HS-27A (cell line): Measurements from ENCODE around the gene RIT1.
A peak's percentile ranks its signal among the peaks of the same experiment; 100 is the strongest.

Experiments
- DNase-seq: peaks from one replicate; pipeline ENCODE4 v3.0.0-alpha.2; 2012; ENCODE audit warnings: low read depth, missing footprints

Gene RIT1

GRCh38 chr1:155911156-155912055, at the start of gene RIT1:
Gene RIT1 (minus strand): TSS chr1:155911349. CDS start chr1:155910761, 588 bp downstream.
- no peak for DNase-seq

DNA sequence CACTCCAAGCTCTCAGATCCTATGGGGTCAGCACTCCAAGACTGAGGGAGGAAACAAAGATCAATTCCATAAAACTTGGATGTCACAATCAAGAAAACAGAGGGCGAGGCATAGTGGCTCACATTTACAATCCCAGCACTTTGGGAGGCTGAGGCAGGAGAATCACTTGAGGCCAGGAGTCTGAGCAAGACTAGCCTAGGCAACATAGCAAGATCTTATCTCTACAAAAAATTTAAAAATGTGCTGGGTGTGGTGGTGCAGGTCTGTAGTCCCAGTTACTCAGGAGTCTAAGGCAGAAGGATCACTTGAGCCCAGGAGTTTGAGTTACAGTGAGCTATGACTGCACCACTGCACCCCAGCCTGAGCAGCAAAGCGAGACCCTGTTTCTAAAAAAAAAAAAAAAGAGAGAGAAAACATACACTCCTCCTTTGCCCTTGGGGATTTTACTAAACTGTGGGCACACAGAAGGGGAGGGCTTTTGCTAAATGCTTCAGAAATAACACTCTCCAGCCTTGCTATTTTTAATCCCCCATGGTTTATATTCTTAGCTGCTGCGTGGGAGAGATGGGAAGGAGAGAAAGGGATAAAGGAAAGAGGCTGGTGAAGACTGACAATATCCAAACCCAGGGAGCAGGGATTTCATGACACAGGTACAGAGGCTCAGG, 49.1 kb upstream of the RIT1 start:
- DNase-seq, result no peak

DNA sequence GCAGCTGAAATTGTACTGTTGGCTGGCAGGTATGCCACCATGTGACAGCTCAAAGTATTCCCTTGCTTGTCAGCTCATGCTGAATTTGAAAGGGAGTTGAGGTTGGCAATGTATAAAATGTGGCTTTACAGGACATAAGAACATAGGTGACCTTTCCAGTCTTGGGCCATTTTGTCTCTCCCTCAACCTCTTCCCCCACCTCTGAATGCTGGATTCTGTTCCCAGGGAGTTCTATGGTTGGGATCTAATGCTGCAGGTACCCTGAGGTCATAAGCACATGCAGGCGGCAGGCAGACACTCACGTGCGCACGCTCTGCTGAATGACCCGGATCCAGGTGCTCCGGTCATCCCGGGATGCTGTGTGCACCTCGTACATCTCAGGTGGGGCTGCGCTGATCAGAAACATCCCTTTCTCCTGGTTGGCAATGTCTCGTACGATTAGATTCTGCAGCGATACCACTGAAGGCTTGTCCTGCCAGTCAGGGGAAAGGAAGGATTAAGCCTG, 46.3 kb upstream of the RIT1 start:
- DNase-seq, result no peak

- no peak for DNase-seq
These were observed 43.5 kb upstream of the RIT1 start for GRCh38 chr1:155954645-155955044.

- no peak for DNase-seq
These were observed 41.3 kb upstream of the RIT1 start for GRCh38 chr1:155952505-155952890.

- no peak for DNase-seq
These were observed 40.8 kb upstream of the RIT1 start for GRCh38 chr1:155951753-155952504.

- DNase-seq, result no peak
These were observed 39.7 kb upstream of the RIT1 start for GRCh38 chr1:155950829-155951228.

DNA sequence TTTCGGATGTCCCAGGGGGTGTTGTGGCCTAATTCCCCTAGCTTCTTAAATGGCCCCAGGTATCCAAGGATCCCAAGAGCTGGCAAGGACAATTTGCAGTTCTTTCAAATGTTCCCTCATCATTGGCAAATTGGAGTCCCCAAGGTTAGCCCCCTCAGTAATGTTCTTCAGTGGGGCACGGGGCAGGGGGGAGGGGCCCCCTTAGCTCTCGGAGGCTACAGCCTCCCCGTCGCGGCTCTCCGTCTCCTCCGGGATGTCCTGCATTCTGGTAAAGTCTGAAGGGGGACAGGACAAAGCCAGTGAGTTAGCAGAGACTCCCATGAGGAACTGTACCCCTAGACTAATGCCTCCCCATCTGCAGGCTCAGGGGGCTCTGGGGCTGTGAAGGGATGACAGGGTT, 36.6 kb upstream of the RIT1 start:
- no peak for DNase-seq

DNA sequence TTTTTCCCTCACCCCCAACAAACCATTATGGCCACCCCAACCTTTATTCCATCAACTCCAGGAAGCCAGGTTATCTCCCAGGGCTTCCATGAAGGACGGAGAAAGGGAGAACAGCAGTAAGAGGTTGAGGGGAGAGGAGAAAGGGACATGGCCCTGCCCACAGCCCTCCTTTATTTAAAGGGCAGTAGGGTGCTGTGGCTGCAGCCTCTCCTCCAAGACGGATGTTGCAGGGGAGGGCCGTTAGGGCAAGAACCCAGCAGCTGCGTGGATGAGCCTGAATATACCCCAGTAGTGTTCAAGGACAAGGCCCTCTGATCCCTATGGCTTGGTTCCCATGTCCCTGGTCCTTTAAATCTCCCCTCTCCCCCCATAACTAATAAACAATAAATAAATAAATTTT, 36.1 kb upstream of the RIT1 start:
- DNase-seq, result no peak

- no peak for DNase-seq
These were observed 35.6 kb upstream of the RIT1 start for GRCh38 chr1:155946633-155947219.

DNA sequence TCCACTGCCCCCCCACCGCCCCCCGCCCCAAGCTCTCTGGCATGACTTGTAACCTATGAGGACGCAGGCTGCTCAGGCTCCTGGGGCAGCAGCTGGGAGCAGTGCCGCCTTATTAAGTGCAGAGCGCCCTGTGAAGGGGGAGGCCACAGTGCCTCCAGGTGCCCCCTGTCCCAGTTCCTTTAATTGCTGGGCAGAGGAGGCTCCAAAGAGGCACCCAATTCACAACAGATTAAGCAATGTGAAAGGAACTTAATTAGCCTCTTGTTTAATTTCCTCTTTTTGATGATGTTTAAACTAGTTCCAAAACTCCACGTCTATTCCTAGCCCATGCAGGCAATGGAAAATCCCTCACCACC, 33.3 kb upstream of the RIT1 start:
- no peak for DNase-seq

- DNase-seq, result no peak
These were observed 31.5 kb upstream of the RIT1 start for GRCh38 chr1:155942578-155943141.

GRCh38 chr1:155941845-155942531, 30.8 kb upstream of the RIT1 start:
- no peak for DNase-seq

DNA sequence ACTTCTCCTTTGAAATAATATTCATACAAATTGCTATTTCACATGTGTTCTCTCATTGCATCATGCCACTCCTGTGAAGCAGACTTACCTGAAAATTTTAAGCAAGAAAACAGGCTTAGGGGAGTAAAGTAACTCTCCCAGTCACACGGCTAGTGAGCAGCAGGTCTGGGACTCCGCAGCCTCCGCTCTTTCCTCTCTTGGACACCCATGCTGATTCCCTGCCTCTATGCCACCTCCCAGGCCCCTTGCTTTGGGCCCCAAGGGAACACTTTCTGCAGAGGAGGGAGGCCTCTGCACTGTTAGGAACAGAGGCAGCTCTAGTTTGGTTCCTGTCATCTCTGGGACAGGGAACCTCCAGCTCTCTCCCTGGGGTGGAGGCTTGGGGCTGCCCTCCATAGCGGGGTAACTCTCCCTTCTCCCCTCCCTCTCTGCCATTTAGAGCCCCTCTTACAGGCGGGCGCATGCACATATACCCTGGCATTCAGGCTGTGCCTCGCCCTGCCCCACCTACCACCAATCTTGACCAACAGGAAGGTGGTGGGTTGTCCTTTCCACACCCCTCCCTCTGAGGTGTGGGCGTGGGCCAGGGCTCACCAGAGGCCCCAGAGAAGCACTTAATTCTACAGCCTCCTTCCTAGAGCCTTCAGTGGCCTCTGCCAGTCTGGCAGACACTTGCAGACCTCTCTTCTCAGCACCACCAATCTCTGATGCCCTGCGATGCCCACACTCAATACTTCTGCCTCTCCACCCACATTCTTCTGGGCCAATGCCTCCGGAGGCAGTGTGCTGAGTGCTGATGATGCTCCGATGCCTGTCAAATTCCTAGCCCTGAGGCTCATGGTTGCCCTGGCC, 30.1 kb upstream of the RIT1 start, which contains the start of gene RXFP4:
TSS of gene RXFP4 (plus strand) at position 646 of the 852 bp plus-strand sequence. CDS start at position 718, 72 bp downstream.
- no peak for DNase-seq

DNA sequence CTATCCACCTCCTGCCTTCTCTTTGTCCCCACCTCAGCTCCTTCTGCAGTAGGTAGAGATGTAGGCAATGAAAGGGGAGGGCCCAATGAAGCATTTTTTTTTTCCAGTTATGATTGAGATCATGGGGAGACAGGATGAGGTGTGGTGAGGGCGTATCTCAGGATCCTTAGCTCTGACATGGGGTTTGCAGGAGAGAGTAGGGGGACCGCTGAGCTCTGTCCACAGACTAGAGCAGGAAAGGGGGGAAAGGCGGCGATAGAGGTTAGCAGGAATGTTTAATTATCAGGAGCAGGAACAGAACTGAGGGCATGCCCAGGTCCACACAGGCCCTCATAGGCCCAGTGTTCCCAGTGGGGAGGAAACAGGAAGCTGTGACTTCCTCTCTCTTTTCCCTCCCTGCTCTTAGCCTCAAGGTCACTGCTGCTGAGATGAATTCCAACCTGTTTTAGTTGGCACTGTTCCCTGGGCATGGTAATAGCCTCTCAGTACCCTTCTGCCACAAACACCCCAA, 29.4 kb upstream of the RIT1 start:
- no peak for DNase-seq

- no peak for DNase-seq
These were observed 27.1 kb upstream of the RIT1 start for GRCh38 chr1:155938220-155938627.

- no peak for DNase-seq
These were observed 23.9 kb upstream of the RIT1 start for GRCh38 chr1:155934936-155935590.

- peak; percentile 92 for DNase-seq
These were observed 23.2 kb upstream of the RIT1 start, which contains the start of gene KHDC4 for GRCh38 chr1:155934097-155934935. Gene KHDC4 (minus strand): TSS chr1:155934413. CDS start chr1:155934373, 40 bp downstream.
